NCI-H524 (cell line): ENCODE results near the gene CEMIP2.

ENCODE experiments used
- DNase-seq, 2 experiments: peaks; one replicate each; lab custom pipeline; 2025; lab: John Stamatoyannopoulos, UW

CEMIP2 gene

GRCh38 chr9:71748280-71748743 is 20.0 kb downstream of the CEMIP2 start:
- no peak for DNase-seq

DNA sequence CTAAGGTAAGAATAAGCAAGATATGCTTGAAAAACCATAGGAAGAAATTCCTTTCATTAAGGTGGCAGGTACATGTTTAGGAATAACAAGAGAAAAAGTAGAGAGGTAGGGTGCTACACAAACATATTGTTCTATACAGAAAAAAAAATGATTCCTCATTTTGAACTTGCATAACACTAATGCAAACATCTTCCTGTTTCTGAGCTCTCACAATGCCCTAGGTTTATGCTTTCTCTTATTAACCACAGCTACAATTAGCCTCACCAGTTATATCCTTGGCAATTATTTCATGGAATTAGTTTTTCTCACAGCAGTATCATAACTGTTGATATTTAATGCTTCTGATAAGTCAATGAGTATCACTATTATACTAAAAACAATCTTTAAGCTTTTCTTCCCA is 20.7 kb downstream of the CEMIP2 start:
- DNase-seq = no peak

DNA sequence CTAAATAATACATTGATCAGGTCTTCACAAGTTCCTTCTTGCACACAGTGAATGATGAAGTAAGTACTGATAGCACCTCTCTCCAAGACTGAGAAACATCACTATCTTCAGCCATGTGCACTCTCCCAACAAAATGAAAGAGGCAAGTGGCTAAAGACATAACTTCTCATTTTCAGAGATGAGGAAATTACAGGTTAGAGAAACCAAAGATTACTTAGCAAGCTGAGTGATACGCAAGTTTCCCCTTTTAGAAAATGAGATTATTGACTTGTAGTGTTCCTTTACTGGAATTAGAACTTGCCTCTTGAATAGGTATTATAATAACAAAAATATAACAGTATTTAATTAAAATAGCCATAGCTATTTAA is 21.6 kb downstream of the CEMIP2 start:
- DNase-seq = no peak

- no peak for DNase-seq
These were observed 22.1 kb downstream of the CEMIP2 start for GRCh38 chr9:71746023-71746757.

DNA sequence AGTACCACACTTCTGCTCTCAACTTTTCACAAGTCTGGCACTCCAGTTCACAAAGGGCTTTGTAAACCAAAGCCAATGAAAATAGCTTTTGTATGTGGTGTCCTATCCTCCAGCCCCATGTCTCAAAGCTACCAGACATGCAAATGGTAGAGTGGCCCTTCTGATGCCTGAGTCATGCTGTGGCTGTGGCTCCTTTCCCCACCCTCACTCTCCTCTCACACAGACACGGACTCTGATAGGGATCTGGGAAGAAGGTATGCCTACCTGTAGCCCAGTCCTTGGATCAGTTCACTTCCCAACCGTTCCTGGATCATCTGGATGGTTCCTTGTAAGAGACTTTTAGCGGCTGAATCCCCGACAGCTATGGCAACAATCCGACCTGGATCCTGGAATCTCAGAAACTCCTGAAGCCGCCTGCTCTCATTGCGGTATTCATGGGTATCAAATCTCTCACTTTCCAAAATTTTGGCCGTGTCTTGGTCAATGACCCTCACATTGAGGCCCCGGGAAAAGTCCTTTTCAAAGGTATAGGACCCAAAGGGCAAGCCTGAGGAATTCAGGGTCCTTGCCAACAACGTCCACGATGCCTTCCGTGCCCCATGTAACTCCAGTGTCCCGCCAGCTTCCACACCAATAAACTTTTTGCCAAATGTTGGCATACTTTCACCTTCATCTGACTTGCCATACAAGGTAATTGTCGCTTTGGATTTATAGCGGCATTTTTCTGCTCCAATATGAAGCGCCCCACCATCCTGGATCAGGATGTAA is 23.4 kb downstream of the CEMIP2 start:
- DNase-seq = no peak

DNA sequence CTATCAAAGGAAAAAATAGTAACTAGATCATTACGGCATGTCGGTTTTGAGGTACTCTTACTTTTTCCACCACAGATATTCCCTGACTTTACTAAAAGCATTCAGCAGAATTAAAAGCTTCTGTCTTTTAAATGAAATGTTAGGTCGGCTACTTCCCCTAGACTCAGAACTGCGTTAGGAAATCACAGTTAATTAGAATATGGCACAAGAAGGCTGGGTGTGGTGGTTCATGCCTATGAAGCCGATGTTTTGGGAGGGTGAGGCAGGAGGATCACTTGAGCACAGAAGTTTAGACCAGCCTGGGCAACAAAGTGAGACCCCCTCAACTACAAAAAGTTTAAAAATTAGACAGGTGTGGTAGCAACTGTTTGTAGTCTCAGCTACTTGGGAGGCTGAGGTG is 24.4 kb downstream of the CEMIP2 start:
- no peak for DNase-seq

DNA sequence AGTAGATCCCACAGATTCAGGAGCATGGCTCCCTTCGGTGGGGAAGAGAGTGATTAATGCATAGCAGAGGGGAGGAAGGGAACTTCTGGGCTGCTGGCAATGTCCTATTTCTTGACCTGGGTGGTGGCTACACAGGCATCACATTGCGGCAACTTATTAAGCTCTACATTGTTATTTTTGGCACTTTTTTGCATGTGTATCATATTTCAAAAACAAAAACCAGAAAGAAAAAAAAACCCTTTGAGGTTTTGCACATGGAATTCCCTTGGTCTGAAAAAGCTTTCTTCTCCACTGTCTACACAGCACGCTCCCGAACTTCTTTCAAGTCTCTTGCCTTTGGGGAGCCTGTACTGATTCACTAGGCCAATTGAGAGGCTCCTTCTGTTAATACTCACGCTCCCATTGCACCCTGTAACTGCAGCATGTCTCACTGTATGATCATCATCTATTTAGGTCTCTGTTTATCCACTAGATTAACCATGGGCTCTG is 25.1 kb downstream of the CEMIP2 start:
- no peak for DNase-seq

- DNase-seq = no peak
These were observed 25.6 kb downstream of the CEMIP2 start for GRCh38 chr9:71742703-71743102.

GRCh38 chr9:71741926-71742648 is 26.2 kb downstream of the CEMIP2 start:
- no peak for DNase-seq

- DNase-seq = no peak
These were observed 28.1 kb downstream of the CEMIP2 start for GRCh38 chr9:71740199-71740598.

- no peak for DNase-seq
These were observed 30.9 kb downstream of the CEMIP2 start for GRCh38 chr9:71737455-71737854.

- DNase-seq = no peak
These were observed 32.1 kb downstream of the CEMIP2 start for GRCh38 chr9:71736236-71736635.

DNA sequence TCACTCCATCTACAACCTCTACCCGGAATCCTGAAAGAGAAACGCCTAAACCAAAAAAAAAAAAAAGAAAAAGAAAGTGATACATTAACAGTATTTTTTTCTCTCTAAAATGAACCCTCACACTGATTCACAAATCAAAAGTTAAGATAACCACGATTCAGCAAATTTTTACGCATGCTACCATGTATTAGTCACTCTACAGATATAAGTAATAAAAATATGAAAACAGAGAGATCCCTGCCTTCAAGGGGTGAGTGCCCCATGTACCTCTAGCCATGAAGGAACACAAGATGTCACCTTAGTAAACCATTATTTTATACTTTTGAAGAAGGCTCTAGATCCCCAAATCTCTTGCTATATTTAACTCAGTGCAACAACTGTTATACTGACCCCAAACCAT is 33.4 kb downstream of the CEMIP2 start:
- DNase-seq = no peak

DNA sequence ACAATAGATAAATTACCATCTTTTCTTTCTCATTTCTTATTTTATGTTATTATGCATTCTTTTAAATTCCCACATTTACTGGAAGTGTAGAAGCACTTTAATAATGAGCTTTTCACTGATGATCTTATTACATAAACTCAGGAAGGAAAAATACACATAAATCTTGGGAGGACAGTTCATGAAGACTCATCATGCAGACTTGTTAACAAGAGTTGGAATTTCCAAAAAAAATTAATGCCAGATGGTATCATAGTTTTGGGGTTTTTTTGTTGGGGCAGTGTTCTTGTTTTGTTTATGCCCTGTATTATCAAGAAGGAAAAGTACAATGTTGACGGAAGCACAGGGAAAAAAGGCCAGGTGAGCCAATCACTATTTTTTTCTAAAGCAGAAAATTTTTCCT is 35.1 kb downstream of the CEMIP2 start:
- no peak for DNase-seq

DNA sequence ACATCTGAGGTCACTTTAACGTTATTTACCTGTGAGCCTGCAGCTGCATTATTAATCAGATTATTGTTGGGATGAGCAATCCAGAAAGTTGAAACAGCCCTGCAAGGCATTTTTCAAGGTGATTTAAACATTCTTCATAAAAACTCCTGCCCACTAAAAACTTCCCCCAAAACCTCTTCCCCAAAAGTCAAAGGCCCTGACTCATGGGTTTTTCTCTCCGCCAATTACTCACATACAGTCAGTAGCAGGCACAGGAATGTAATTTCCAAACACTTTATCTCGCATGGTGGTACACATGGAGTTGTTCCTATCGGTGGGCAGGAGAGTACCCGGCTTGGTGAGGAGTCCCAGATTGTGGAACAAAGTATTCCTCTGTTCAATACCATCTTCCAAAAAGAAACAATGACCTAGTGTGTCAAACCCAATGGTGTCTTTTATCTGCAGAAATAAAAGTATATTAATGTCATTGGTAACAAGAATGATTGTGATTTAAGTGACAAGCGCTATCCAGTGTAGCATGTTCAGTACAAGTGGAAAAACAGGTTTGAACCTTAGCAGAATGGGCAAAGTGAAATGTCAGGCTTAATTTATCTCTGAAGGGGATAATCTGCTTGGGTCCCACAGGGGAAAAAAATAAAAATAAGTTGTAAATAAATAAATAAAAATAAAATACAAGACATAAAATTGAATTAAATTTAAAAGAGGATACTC is 38.3 kb downstream of the CEMIP2 start:
- DNase-seq = no peak

DNA sequence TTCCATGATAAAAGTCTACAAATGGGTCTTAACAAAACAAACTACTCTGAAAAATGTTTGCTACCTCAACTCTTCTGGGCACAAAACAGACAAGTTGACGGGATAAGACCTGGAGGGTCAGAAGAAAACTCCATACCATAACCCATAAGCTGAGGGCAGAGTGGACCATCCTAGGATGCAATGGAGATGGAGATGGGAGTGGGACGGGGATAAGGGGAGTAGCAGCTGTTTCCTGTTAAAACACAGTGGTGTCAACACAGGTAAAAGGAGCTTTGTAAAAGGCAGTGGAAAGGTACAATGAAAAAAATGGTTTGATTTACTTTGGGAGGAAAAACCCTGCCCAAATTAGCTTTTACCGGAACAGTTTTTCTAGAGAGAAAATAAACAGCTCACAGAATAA is 41.6 kb downstream of the CEMIP2 start:
- DNase-seq = no peak

DNA sequence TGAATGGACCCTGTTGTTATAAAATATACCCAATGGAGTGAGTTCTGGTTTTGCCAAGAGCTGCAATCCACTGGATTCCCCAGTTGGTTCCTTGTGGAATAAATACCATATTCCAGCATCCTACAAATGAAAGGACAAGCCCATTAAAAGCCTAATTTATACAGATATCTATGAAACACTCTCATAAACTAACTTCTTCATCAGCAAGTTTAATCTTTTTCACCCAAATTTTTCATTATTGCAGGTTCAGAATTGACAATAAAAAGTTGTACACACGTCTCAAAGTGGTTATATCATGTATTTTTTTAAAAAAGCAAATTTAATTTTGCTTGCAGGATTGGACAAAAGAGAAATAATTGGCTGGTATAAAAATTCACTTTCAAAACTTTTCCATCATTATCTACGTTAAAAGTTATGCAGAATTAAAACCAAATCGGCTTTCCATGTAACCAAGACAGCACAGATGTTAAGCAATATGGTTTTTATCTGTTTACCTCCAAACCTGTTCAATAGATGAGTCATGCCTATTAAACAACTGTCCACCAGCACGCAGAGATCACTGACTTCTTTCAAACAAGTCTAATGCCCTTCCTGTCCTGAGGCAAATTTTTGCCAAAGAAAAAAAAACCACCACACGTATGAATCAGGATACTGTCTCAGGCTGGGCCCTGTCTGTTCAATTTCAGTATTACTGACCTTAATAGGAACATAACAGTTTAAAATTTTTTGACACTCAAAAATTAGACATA is 42.5 kb downstream of the CEMIP2 start:
- DNase-seq = peak in 1 of 2 experiments; percentile 52

- DNase-seq = no peak
These were observed 46.5 kb downstream of the CEMIP2 start for GRCh38 chr9:71721855-71722254.

- DNase-seq = no peak
These were observed 48.8 kb downstream of the CEMIP2 start for GRCh38 chr9:71719562-71719961.

DNA sequence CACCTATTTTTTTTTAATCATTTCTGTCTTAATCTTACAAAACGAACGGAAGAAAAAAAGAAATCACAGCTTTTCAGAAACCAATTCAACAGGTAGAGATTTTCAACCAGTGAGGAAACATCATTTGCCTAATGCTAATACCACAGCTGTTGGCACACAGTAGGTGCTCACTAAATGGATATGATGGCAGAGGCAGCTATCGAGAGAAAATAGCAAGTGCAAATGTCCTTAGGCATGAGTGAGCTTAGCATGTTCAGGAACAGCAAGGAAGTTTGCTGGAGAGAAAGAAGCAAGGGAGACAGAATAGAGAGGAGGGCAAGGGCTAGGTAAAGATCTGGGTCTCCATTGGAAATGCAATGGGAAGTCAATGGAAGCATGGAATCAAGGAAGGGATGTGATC is 49.2 kb downstream of the CEMIP2 start:
- no peak for DNase-seq
